IPS-18a (cell line): Measurements from ENCODE around the gene METTL1.
"Not testable (repeated sequence)": the region's sequence is repeated elsewhere in the genome, so short reads cannot be mapped to it uniquely, and the experiment has no call there.

ENCODE experiments used
- H3K27ac ChIP-seq: one replicate; pipeline ENCODE4 v1.5.1; 2013; ENCODE audit warnings: low read length
- H3K27me3 ChIP-seq: one replicate; pipeline ENCODE4 v1.6.1; 2013; ENCODE audit warnings: mild to moderate bottlenecking, low read length; ENCODE audit not compliant: control insufficient read depth, insufficient read depth
- H3K36me3 ChIP-seq: one replicate; pipeline ENCODE4 v1.6.1; 2013; ENCODE audit warnings: low read depth, low read length; ENCODE audit not compliant: control insufficient read depth
- H3K4me1 ChIP-seq: one replicate; pipeline ENCODE4 v1.6.1; 2013; ENCODE audit warnings: low read depth, low read length; ENCODE audit not compliant: control insufficient read depth
- H3K4me3 ChIP-seq: one replicate; pipeline ENCODE4 v1.5.1; 2013; ENCODE audit warnings: low read length
- H3K9ac ChIP-seq: one replicate; pipeline ENCODE4 v1.6.1; 2013; ENCODE audit warnings: mild to moderate bottlenecking, low read length, moderate library complexity
- H3K9me3 ChIP-seq: one replicate; pipeline ENCODE4 v1.6.1; 2013; ENCODE audit warnings: low read depth, low read length; ENCODE audit not compliant: control insufficient read depth

The METTL1 gene

GRCh38 chr12:57775563-57776246 is 3.8 kb upstream of the METTL1 start:
- no peak overlapping the region for H3K4me3 ChIP-seq
- peaks cover 8% of the 10 kb centered on the region for H3K27me3 ChIP-seq
- H3K9me3 ChIP-seq, result no peaks in the 10 kb centered on the region
- H3K27ac ChIP-seq, result no peak overlapping the region
- peaks cover 1% of the 10 kb centered on the region for H3K36me3 ChIP-seq
- no peak overlapping the region for H3K9ac ChIP-seq
- no peaks in the 10 kb centered on the region for H3K4me1 ChIP-seq

- H3K36me3 ChIP-seq, result peaks cover 8% of the 10 kb centered on the region
- no peak overlapping the region for H3K9ac ChIP-seq
- H3K9me3 ChIP-seq, result no peaks in the 10 kb centered on the region
- peaks cover 8% of the 10 kb centered on the region for H3K27me3 ChIP-seq
- H3K27ac ChIP-seq, result no peak overlapping the region
- H3K4me3 ChIP-seq, result no peak overlapping the region
- H3K4me1 ChIP-seq, result no peaks in the 10 kb centered on the region
Measured at GRCh38 chr12:57775044-57775443, 3.1 kb upstream of the METTL1 start.

GRCh38 chr12:57774634-57775033 is 2.7 kb upstream of the METTL1 start:
- H3K27me3 ChIP-seq, H3K4me3 ChIP-seq, H3K27ac ChIP-seq, H3K4me1 ChIP-seq, H3K9ac ChIP-seq, H3K9me3 ChIP-seq: not testable (repeated sequence)
- H3K36me3 ChIP-seq, result peaks cover 12% of the 10 kb centered on the region

- peak within 1 kb of the TSS; percentile 89 for H3K4me3 ChIP-seq
- H3K9me3 ChIP-seq, result no peaks in the 10 kb centered on the region
- H3K27ac ChIP-seq, result peak within 1 kb of the TSS; percentile 96
- H3K4me1 ChIP-seq, result no peaks in the 10 kb centered on the region
- peaks cover 10% of the 10 kb centered on the region for H3K27me3 ChIP-seq
- H3K36me3 ChIP-seq, result peaks cover 26% of the 10 kb centered on the region
- peak within 1 kb of the TSS; percentile 96 for H3K9ac ChIP-seq
Measured at GRCh38 chr12:57772429-57773322, 771 bp upstream of the METTL1 start, which contains the start of gene EEF1AKMT3. Gene EEF1AKMT3 (plus strand): TSS chr12:57772614. CDS start chr12:57772725, 111 bp downstream.

GRCh38 chr12:57771236-57771872 is 551 bp downstream of the METTL1 start:
- Histone ChIP-seq H3K4me1 (peaks cover 13% of the 10 kb centered on the region), H3K27ac (peak overlapping the region; percentile 96), H3K9ac (peak overlapping the region; percentile 96), H3K4me3 (peak overlapping the region; percentile 89), H3K27me3 (peaks cover 24% of the 10 kb centered on the region), H3K36me3 (peaks cover 26% of the 10 kb centered on the region), H3K9me3 (no peaks in the 10 kb centered on the region)

GRCh38 chr12:57770734-57771133 is 1.2 kb downstream of the METTL1 start:
- Histone ChIP-seq H3K36me3 (peaks cover 26% of the 10 kb centered on the region), H3K27ac (no peak overlapping the region), H3K9ac (no peak overlapping the region), H3K4me1 (peaks cover 17% of the 10 kb centered on the region), H3K27me3 (peaks cover 30% of the 10 kb centered on the region), H3K4me3 (no peak overlapping the region), H3K9me3 (no peaks in the 10 kb centered on the region)

- Histone ChIP-seq H3K4me3 (no peak overlapping the region), H3K27me3 (peaks cover 41% of the 10 kb centered on the region), H3K9me3 (no peaks in the 10 kb centered on the region), H3K36me3 (peaks cover 26% of the 10 kb centered on the region), H3K27ac (no peak overlapping the region), H3K4me1 (peaks cover 17% of the 10 kb centered on the region), H3K9ac (no peak overlapping the region)
Measured at GRCh38 chr12:57769594-57769993, 2.3 kb downstream of the METTL1 start.

GRCh38 chr12:57767876-57768275 is 4.0 kb downstream of the METTL1 start:
- Histone ChIP-seq H3K36me3 (peaks cover 26% of the 10 kb centered on the region), H3K4me3 (no peak overlapping the region), H3K9me3 (no peaks in the 10 kb centered on the region), H3K4me1 (peaks cover 17% of the 10 kb centered on the region), H3K27me3 (peaks cover 51% of the 10 kb centered on the region), H3K27ac (no peak overlapping the region), H3K9ac (no peak overlapping the region)

GRCh38 chr12:57767305-57767698 is 4.6 kb downstream of the METTL1 start:
- Histone ChIP-seq H3K4me3 (peak overlapping the region; percentile 58), H3K9me3 (no peaks in the 10 kb centered on the region), H3K36me3 (peaks cover 26% of the 10 kb centered on the region), H3K9ac (no peak overlapping the region), H3K27ac (no peak overlapping the region), H3K4me1 (peaks cover 17% of the 10 kb centered on the region), H3K27me3 (peaks cover 55% of the 10 kb centered on the region)

GRCh38 chr12:57766464-57767304 is 5.2 kb downstream of the METTL1 start, which contains the start of gene CYP27B1:
Gene CYP27B1 (minus strand): TSS chr12:57767078. CDS start chr12:57767041, 37 bp downstream.
- Histone ChIP-seq H3K9ac (peak within 1 kb of the TSS; percentile 19), H3K27ac (no peak within 1 kb of the TSS), H3K4me1 (peaks cover 17% of the 10 kb centered on the region), H3K36me3 (peaks cover 26% of the 10 kb centered on the region), H3K9me3 (no peaks in the 10 kb centered on the region), H3K27me3 (peaks cover 55% of the 10 kb centered on the region), H3K4me3 (peak within 1 kb of the TSS; percentile 58)
